MV-4-11 (cell line): ENCODE results near the gene CHP2.
A peak's percentile ranks its signal among the peaks of the same experiment; 100 is the strongest.
"Not testable (repeated sequence)": the region's sequence is repeated elsewhere in the genome, so short reads cannot be mapped to it uniquely, and the experiment has no call there.

Experiments
- DNase-seq: peaks from one replicate; lab custom pipeline; 2025; lab: John Stamatoyannopoulos, UW

CHP2 gene

DNA sequence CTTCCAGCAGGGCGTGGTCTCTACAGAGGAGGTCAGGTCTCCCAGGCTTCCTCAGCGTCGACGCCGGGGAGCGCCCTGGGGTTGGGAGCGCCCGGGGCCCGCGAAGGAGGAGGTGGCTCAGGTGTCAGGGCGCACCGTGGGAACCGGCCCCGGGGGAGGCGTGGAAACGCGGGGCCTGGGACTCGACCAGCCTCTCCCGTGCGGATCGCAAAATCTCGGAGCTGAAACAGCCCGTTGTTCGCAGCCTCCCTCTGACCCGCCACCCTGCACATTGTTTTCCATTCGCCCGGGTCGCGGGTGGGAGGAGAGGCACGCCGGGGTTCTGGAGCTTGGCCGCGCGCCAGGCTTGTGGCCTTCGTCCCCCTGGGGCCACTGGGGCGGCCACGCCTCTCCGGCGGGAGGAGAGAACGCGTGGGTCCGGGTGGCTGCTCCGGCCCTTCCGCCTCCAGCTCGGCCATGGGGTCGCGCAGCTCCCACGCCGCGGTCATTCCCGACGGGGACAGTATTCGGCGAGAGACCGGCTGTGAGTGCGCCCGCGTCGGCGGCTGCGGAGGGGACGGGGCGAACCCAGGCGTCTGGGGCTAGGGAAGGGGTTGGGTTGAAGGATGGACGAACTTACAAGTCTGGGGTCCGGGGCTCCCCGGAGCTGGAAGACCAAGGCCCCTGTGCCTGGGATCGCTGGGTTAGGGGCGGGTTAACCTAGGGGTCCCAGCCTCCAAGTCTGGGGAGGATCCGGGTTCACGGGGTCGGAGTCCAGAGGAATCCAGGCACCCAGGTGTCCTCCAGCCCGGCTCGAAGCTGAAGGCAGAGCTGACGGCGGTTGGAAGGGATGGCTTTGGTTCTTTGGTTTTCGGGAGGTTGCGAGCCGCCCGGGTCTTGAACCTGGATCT is at the start of gene CHP2:
Gene CHP2 (plus strand): TSS at position 433 of the 890 bp plus-strand sequence. CDS start 24 bp downstream, at position 457.
- no peak for DNase-seq

GRCh38 chr16:23705517-23705902 is 49.3 kb upstream of the CHP2 start:
- DNase-seq, result no peak

DNA sequence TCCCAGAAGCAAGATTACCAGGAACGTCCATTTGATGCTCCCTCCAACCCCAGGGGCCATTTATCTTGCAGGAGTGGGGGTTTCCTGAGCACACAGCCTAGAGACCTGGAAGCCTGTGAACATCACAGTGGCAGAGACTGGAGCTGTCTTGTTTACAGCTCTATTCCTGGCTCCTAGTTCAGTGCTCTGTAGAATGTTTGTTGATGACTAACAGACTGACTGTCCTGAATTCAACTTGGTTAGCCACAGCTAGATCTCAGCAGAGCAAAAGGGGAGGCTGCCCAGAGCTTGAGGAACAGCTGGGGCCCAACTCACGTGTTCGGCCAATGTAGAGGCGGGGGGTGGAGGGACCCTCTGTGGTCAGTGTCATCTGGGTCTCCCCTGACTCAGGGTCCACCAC is 48.4 kb upstream of the CHP2 start:
- DNase-seq, result no peak

DNA sequence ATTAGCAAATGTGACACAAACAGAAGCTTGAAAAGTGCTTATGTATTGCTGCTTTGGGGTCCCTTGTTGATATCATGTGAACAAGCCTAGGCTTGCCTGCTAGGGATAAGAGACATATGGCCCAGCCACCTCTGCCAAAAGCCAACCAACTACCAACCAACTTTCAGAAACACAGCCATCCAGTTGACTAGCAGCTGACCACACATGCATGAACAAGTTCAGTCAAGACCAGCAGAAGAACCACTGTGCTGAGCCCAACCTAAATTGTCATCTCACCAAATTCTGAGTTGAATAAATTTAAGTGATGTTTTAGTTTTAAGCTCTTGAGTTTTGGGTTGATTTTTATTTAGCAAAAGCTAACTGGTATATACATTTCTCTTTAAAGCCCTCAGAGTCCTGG is 45.3 kb upstream of the CHP2 start:
- DNase-seq, result no peak

- no peak for DNase-seq
Observed at GRCh38 chr16:23710008-23710407, 44.8 kb upstream of the CHP2 start.

DNA sequence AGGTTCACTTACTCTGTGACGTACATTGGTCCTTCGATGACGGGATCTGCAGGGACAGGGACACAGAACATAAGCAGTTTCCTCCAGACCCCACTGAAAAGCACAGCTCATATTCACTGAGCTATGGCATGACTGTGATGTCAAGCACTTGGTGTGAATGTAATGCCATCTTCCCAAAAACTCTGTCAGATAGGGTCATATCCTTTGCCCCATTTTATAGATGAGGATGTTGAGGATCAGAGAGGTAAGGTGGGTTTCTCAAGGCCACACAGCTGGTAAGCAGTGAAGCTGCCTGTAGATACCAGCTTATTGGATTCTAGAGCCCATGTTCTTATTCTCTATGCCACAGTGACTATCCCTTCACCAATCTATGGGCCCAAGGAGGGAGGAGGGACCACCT is 44.3 kb upstream of the CHP2 start:
- no peak for DNase-seq

DNA sequence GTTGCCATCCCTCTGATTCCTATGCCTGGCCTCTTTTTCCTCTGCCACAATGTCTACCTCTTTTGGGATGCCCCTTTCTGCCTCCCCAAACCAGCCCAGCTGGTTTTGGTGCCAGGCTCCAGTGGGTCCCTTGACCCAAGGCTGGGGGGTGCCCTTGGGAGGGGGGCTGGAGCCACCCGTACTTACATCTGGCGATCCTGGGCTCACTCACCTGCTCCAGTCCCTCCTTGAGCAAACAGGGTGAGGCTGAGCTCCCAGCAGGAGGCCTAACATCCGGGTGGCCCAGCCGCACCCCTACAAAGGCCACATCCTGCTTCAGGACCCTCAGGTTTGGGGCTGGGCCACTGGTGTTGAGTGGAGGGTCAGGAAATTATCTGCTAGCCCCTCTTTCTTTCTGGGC is 43.0 kb upstream of the CHP2 start:
- DNase-seq, result no peak

DNA sequence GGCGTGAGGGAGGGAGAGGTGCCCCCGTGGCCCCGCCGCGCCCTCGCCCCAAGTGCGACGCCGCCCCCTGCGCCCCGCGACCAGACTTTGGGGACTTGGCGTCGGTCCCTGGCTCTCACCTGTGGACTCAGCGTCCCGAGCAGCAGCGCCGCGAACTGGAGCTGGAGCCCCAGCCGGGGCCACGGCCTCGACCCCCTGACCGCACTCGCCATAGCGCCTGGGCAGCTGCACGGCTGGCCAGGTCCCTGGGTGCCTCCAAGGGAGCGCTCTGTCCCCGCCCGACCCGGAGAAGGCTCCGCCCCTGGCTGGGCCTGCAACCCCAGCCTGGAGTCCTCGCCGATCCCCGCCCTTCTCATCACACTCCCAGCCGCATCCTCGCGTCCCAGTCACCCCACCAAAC is 41.9 kb upstream of the CHP2 start, which contains the start of gene ERN2:
Gene ERN2 (minus strand): TSS at position 247 of the 400 bp plus-strand sequence. CDS start 35 bp downstream, at position 212.
- DNase-seq, result no peak

- no peak for DNase-seq
Observed at GRCh38 chr16:23716484-23716883, 38.3 kb upstream of the CHP2 start.

DNA sequence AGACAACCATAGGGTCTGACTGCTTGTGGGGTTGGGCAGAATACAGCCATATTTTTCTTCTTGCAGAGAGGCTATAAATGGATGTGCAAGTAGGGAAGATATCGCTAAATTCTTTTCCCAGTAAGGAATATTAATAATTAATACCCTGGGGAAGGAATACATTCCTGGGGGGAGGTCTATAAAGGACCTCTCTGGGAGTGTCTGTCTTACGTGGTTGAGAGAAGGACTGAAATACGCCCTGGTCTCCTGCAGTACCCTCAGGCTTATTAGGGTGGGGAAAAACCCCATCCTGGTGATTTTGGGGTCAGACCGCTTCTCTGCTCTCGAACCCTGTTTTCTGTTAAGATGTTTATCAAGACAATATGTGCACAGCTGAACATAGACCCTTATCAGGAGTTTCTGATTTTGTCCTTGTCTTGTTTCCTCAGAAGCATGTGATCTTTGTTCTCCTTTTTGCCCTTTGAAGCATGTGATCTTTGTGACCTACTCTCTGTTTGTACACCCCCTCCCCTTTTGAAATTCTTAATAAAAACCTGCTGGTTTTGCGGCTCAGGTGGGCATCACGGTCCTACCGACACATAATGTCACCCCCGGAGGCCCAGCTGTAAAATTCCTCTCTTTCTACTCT is 32.1 kb upstream of the CHP2 start:
- DNase-seq, result not testable (repeated sequence)

DNA sequence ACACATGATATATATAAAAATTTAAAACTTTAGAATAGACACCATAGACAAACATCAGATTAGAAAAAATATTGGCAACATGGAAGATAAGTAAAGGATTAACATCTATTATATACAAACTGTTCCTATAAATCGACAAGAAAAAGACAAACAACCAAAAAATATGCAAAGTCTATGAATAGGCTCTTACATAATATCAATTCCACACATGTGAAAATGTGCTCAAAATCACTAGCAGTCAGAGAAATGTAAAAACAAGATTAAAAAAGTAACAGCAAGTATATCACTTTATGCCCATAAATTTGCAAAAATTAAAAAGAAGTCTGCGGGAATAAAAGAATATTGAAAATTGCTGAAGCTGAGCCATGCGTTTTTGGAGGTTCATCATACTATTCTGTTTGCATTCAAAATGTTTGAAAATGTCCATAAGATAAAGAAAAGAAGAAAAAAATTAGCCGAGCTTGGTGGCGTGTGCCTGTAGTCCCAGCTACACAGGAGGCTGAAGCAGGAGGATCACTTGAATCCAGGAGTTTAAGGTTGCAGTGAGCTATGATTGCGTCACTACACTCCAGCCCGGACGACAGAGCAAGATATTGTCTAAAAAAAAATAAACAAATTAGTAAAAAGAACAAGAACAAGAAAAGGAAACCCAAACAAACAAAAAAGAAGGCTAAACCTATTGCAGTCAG is 30.6 kb upstream of the CHP2 start:
- no peak for DNase-seq

- DNase-seq, result no peak
Observed at GRCh38 chr16:23724785-23725131, 30.1 kb upstream of the CHP2 start.

DNA sequence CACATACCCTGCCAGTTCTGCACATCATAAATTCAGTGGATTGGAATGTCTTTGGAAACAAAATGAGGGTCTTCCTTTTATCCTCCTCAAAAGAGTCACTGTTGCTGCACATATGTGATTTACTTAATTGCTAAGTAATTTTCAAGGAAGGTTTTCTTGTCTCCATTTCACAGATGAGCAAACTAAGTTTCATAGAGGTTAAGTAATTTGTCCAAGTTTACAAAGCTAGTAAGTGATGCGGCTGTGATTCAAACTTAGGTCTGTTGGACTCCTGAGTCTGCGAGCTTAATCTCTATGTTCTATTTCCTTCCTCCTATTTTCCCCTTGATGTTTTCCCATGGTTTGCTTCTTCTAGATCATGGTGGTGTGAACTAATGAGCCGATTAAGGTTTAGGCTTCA is 28.1 kb upstream of the CHP2 start:
- no peak for DNase-seq

DNA sequence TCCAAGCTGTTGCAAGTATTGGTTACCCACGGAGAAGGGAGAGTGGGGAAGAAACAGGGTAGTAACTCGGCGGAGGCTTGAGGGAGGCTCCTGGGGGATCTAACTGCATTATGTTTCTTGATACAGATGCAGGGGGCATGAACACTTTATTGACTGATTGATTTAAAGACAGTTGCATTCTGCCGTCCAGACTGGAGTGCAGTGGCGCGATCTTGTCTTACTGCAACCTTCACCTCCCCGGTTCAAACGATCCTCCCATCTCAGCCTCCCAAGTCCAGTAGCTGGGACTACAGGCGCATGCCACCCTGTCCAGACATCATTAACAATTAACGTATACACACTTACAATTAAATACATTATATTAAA is 26.7 kb upstream of the CHP2 start:
- no peak for DNase-seq

GRCh38 chr16:23729503-23730424 is 25.1 kb upstream of the CHP2 start:
- peak; percentile 69 for DNase-seq

GRCh38 chr16:23734176-23734893 is 20.5 kb upstream of the CHP2 start:
- DNase-seq, result no peak

DNA sequence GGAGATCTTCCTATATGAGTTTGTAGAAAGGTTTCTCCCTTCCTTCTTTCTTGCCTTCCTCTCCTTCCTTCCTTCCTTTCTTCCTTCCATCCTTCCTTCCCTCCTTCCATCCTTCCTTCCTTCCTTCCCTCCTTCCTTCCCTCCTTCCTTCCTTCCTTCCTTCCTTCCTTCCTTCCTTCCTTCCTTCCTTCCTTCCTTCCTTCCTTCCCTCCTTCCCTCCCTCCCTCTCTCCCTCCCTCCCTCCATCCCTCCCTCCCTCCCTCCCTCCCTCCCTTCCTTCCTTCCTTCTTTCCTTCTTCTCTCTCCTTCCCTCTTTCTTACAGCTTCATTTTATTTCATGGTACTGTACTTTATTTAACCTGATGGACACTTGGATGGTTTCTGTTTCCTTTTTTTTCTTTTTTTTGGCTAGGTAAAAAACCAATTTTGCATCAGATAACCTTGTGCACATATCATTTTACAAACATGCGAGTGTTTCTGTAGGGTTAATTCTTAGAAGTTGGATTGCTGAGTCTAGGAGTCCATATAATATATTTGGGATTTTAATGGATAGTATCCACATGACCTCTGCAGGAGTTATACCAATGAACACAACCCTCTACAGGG is 17.3 kb upstream of the CHP2 start:
- not testable (repeated sequence) for DNase-seq

DNA sequence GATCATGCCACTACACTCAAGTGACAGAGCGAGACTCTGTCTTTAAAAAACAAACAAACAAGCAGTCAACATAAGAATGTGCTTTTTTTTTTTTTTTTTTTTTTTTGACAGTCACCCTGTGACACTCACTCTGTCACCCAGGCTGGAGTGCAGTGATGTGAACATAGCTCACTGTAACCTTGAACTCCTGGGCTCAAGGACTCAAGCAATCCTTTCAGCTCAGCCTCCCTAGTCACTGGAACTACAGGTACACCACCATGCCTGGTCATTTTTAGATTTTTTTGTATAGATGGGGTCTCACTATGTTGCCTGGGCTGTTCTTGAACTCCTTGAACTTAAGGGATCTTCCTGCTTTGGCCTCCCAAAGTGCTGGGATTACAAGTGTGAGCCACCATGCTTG is 15.3 kb upstream of the CHP2 start:
- no peak for DNase-seq

DNA sequence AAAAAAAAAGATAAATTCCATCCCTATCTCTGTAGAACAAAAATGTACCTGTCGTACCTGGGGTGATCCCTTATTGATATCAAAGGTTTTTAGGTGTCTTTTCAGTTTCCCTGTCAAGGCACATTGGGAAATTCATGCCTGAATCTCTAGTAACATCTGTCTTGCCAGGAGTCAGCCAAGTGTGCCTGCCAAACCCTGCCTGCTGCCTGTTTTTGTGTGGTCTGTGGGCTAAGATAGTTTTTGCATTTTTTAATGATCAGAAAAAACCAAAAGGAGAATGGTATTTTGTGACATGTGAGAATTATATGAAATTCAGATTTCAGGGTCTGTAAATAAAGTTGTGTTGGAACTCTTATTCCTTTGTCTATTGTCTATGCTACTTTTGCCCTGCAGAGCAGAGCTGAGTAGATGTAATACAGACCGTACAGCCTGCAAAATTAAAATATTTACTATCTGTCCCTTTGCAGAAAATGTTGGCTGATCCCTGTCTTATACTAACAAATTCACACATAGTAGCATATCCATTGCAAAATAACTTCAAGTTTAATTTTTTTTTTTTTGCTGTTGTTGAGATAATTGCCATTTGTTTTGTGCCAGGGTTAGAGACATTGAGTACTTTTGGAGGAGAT is 13.0 kb upstream of the CHP2 start:
- no peak for DNase-seq

GRCh38 chr16:23742766-23743165 is 12.1 kb upstream of the CHP2 start:
- DNase-seq, result no peak
